Measurements from ENCODE around the gene STAT5A.
"Not testable (repeated sequence)": the region's sequence is repeated elsewhere in the genome, so short reads cannot be mapped to it uniquely, and the experiment has no call there.

Gene STAT5A

GRCh38 chr17:42285346-42286050 lies 2.8 kb upstream of the STAT5A start:
- no peak for DNase-seq (ENCODE audit: low read depth in 2 of 2)

GRCh38 chr17:42286411-42287221 lies 1.7 kb upstream of the STAT5A start:
- no peak for DNase-seq (ENCODE audit: low read depth in 2 of 2)

- DNase-seq (ENCODE audit: low read depth in 2 of 2), result no peak
These were observed 857 bp upstream of the STAT5A start for GRCh38 chr17:42287305-42287976.

GRCh38 chr17:42288803-42289610 lies 709 bp downstream of the STAT5A start:
- DNase-seq (ENCODE audit: low read depth in 2 of 2), result no peak

- DNase-seq (ENCODE audit: low read depth in 2 of 2), result no peak
These were observed 1.4 kb downstream of the STAT5A start for GRCh38 chr17:42289611-42290181.

GRCh38 chr17:42290577-42290976 lies 2.3 kb downstream of the STAT5A start:
- DNase-seq (ENCODE audit: low read depth in 2 of 2), result no peak

- DNase-seq (ENCODE audit: low read depth in 2 of 2), result no peak
These were observed 2.8 kb downstream of the STAT5A start for GRCh38 chr17:42291129-42291528.

- DNase-seq (ENCODE audit: low read depth in 2 of 2), result no peak
These were observed 6.4 kb downstream of the STAT5A start for GRCh38 chr17:42294469-42295398.

- DNase-seq (ENCODE audit: low read depth in 2 of 2), result no peak
These were observed 7.7 kb downstream of the STAT5A start for GRCh38 chr17:42296012-42296411.

- DNase-seq (ENCODE audit: low read depth in 2 of 2), result not testable (repeated sequence)
These were observed 9.5 kb downstream of the STAT5A start for GRCh38 chr17:42297775-42298174.

- DNase-seq (ENCODE audit: low read depth in 2 of 2), result not testable (repeated sequence)
These were observed 11.1 kb downstream of the STAT5A start for GRCh38 chr17:42299361-42299760.

- DNase-seq (ENCODE audit: low read depth in 2 of 2), result not testable (repeated sequence)
These were observed 11.6 kb downstream of the STAT5A start for GRCh38 chr17:42299913-42300312.

- DNase-seq (ENCODE audit: low read depth in 2 of 2), result no peak
These were observed 12.7 kb downstream of the STAT5A start for GRCh38 chr17:42301022-42301421.

- DNase-seq (ENCODE audit: low read depth in 2 of 2), result no peak
These were observed 15.4 kb downstream of the STAT5A start for GRCh38 chr17:42303694-42304093.

- DNase-seq (ENCODE audit: low read depth in 2 of 2), result no peak
These were observed 16.1 kb downstream of the STAT5A start for GRCh38 chr17:42304187-42305030.

GRCh38 chr17:42305031-42305330 lies 16.7 kb downstream of the STAT5A start:
- DNase-seq (ENCODE audit: low read depth in 2 of 2), result not testable (repeated sequence)

GRCh38 chr17:42305543-42306384 lies 17.5 kb downstream of the STAT5A start:
- DNase-seq (ENCODE audit: low read depth in 2 of 2), result no peak

- no peak for DNase-seq (ENCODE audit: low read depth in 2 of 2)
These were observed 18.0 kb downstream of the STAT5A start for GRCh38 chr17:42306385-42306667.
